ENCODE results near the gene ENPP4.
A peak's percentile ranks its signal among the peaks of the same experiment; 100 is the strongest.

The ENPP4 gene

GRCh38 chr6:46174904-46175303 is 45.1 kb downstream of the ENPP4 start:
- no peak overlapping the region for H3K9ac ChIP-seq (ENCODE audit: low read length)
- H3K4me3 ChIP-seq (ENCODE audit: low read length) = no peak overlapping the region
- no peak overlapping the region for H3K27ac ChIP-seq (ENCODE audit: low read length)
- H3K27me3 ChIP-seq (ENCODE audit: low read depth, low read length) = peaks cover 5% of the 10 kb centered on the region
- no peaks in the 10 kb centered on the region for H3K9me3 ChIP-seq (ENCODE audit: insufficient read depth, low read length)
- TF ChIP-seq CTCF (IDR thresholded peaks at IDR 0.05; ENCODE audit: low read depth, low read length) (no peak), EZH2phosphoT487 (IDR thresholded peaks at IDR 0.05; ENCODE audit: low read depth) (no peak)
- peaks cover 19% of the 10 kb centered on the region for H3K4me1 ChIP-seq (ENCODE audit: low read length)
- no peaks in the 10 kb centered on the region for H3K79me2 ChIP-seq (ENCODE audit: low read length)
- no peaks in the 10 kb centered on the region for H3K36me3 ChIP-seq (replicated peaks; ENCODE audit: low read depth, low read length)
- H4K20me1 ChIP-seq (ENCODE audit: insufficient read depth, low read length) = no peaks in the 10 kb centered on the region
- H3K4me2 ChIP-seq (ENCODE audit: low read length) = no peak overlapping the region
- no peak overlapping the region for H2AFZ ChIP-seq (ENCODE audit: low read depth, low read length)

GRCh38 chr6:46175446-46175845 is 45.7 kb downstream of the ENPP4 start:
- Histone ChIP-seq H2AFZ (ENCODE audit: low read depth, low read length) (no peak overlapping the region), H3K36me3 (replicated peaks; ENCODE audit: low read depth, low read length) (no peaks in the 10 kb centered on the region), H3K4me2 (ENCODE audit: low read length) (peak overlapping the region; percentile 27; the same call in 1 of the 2 replicates), H3K9ac (ENCODE audit: low read length) (no peak overlapping the region), H3K4me1 (ENCODE audit: low read length) (peaks cover 15% of the 10 kb centered on the region), H3K79me2 (ENCODE audit: low read length) (no peaks in the 10 kb centered on the region), H3K27ac (ENCODE audit: low read length) (no peak overlapping the region), H3K9me3 (ENCODE audit: insufficient read depth, low read length) (no peaks in the 10 kb centered on the region), H4K20me1 (ENCODE audit: insufficient read depth, low read length) (no peaks in the 10 kb centered on the region), H3K4me3 (ENCODE audit: low read length) (no peak overlapping the region), H3K27me3 (ENCODE audit: low read depth, low read length) (no peaks in the 10 kb centered on the region; the same call in 1 of the 2 replicates)
- TF ChIP-seq CTCF (IDR thresholded peaks at IDR 0.05; ENCODE audit: low read depth, low read length) (no peak), EZH2phosphoT487 (IDR thresholded peaks at IDR 0.05; ENCODE audit: low read depth) (no peak)

GRCh38 chr6:46175976-46176375 is 46.2 kb downstream of the ENPP4 start:
- H3K27me3 ChIP-seq (ENCODE audit: low read depth, low read length) = no peaks in the 10 kb centered on the region; the same call in 1 of the 2 replicates
- no peaks in the 10 kb centered on the region for H3K9me3 ChIP-seq (ENCODE audit: insufficient read depth, low read length)
- H2AFZ ChIP-seq (ENCODE audit: low read depth, low read length) = no peak overlapping the region
- peak overlapping the region; percentile 27; the same call in 1 of the 2 replicates for H3K4me2 ChIP-seq (ENCODE audit: low read length)
- no peak overlapping the region for H3K4me3 ChIP-seq (ENCODE audit: low read length)
- H3K4me1 ChIP-seq (ENCODE audit: low read length) = peaks cover 15% of the 10 kb centered on the region
- TF ChIP-seq EZH2phosphoT487 (IDR thresholded peaks at IDR 0.05; ENCODE audit: low read depth) (no peak), CTCF (IDR thresholded peaks at IDR 0.05; ENCODE audit: low read depth, low read length) (no peak)
- no peaks in the 10 kb centered on the region for H4K20me1 ChIP-seq (ENCODE audit: insufficient read depth, low read length)
- H3K9ac ChIP-seq (ENCODE audit: low read length) = no peak overlapping the region
- no peaks in the 10 kb centered on the region for H3K36me3 ChIP-seq (replicated peaks; ENCODE audit: low read depth, low read length)
- H3K27ac ChIP-seq (ENCODE audit: low read length) = no peak overlapping the region
- no peaks in the 10 kb centered on the region for H3K79me2 ChIP-seq (ENCODE audit: low read length)

- TF ChIP-seq CTCF (IDR thresholded peaks at IDR 0.05; ENCODE audit: low read depth, low read length) = no peak
- TF ChIP-seq EZH2phosphoT487 (IDR thresholded peaks at IDR 0.05; ENCODE audit: low read depth) = no peak
- Histone ChIP-seq H3K4me2 (ENCODE audit: low read length) (no peak overlapping the region), H3K4me1 (ENCODE audit: low read length) (no peaks in the 10 kb centered on the region), H3K27ac (ENCODE audit: low read length) (no peak overlapping the region), H3K9me3 (ENCODE audit: insufficient read depth, low read length) (no peaks in the 10 kb centered on the region), H3K27me3 (ENCODE audit: low read depth, low read length) (peaks cover 28% of the 10 kb centered on the region; the same call in 1 of the 2 replicates), H2AFZ (ENCODE audit: low read depth, low read length) (no peak overlapping the region), H3K79me2 (ENCODE audit: low read length) (no peaks in the 10 kb centered on the region), H4K20me1 (ENCODE audit: insufficient read depth, low read length) (no peaks in the 10 kb centered on the region), H3K36me3 (replicated peaks; ENCODE audit: low read depth, low read length) (no peaks in the 10 kb centered on the region), H3K9ac (ENCODE audit: low read length) (no peak overlapping the region), H3K4me3 (ENCODE audit: low read length) (no peak overlapping the region)
Measured at GRCh38 chr6:46184114-46184513, 54.3 kb downstream of the ENPP4 start.

All from OCI-LY3 (cell line).